ENCODE results near the gene NAALADL1. TPM values are rescaled to one million over a fixed set of nuclear protein-coding genes. Genes with fewer than 3 reads are reported as not detected.
"Not testable (repeated sequence)": the region's sequence is repeated elsewhere in the genome, so short reads cannot be mapped to it uniquely, and the experiment has no call there.

NAALADL1 gene
- total RNA-seq, 2 experiments from 2014 or later: 2.7 to 3.9 TPM

DNA sequence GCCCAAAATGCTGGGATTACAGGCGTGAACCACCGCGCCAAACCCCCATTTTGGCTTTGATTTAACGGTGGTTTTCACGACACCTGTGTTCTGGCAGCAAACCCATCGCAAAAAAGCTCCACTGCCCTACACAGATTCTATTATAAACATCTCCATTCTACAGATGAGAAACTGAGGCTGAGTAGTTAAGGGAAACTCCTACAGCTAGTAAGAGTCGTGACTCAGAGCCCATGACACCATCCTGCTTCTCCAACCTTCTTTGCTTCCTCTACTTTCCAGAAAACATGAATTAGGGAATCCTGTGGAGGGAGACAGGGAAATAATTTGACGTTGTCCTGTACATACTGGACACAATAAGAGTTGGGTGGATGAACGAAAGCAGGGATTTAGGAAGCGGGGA lies 31.5 kb downstream of the NAALADL1 start:
- no peak for DNase-seq (ENCODE audit: low spot score)
- CTCF ChIA-PET (ENCODE audit: unreplicated experiment): interaction anchor here (0.6 kb wide), 1 partner anchor 32 kb away, joined by 3 read pairs; the partner anchor contains the start of gene NAALADL1
- H3K36me3 ChIP-seq (ENCODE audit: insufficient read depth, low read length): 0 out of 2 replicates have a peak, but pooled peaks cover 6% of the 10 kb centered on the region
- peak overlapping the region; percentile 59 for H2AFZ ChIP-seq (ENCODE audit: low read length)
- H3K27ac ChIP-seq (ENCODE audit: low read depth, low read length, poor library complexity, severe bottlenecking): no peak overlapping the region
- peaks cover 8% of the 10 kb centered on the region; the same call in 1 of the 2 replicates for H3K79me2 ChIP-seq (ENCODE audit: insufficient read depth, low read depth, low read length)
- H3K4me3 ChIP-seq (ENCODE audit: low read depth, low read length, poor library complexity, severe bottlenecking): peak overlapping the region; percentile 66
- H3K9me2 ChIP-seq (ENCODE audit: insufficient read depth, low read length): no peaks in the 10 kb centered on the region
- H3K9me3 ChIP-seq (ENCODE audit: low read length): no peaks in the 10 kb centered on the region
- peak overlapping the region; percentile 79 for H3K4me2 ChIP-seq (ENCODE audit: low read length)
- intact Hi-C loops (cut with micrococcal nuclease; ENCODE audit: unreplicated experiment): loop anchor here (1.0 to 5.0 kb wide), 4 partner anchors 13 to 180 kb away; partner anchors contain the start of genes ARL2, CDCA5 and ZFPL1
- BruUV-seq (replicated peaks): no TSS peak
- H4K20me1 ChIP-seq (ENCODE audit: insufficient read depth, low read length): no peaks in the 10 kb centered on the region
- TF ChIP-seq EZH2phosphoT487 (IDR thresholded peaks at IDR 0.05; ENCODE audit: borderline replicate concordance, low read depth, low read length): no peak
- TF ChIP-seq, protein P1, sequence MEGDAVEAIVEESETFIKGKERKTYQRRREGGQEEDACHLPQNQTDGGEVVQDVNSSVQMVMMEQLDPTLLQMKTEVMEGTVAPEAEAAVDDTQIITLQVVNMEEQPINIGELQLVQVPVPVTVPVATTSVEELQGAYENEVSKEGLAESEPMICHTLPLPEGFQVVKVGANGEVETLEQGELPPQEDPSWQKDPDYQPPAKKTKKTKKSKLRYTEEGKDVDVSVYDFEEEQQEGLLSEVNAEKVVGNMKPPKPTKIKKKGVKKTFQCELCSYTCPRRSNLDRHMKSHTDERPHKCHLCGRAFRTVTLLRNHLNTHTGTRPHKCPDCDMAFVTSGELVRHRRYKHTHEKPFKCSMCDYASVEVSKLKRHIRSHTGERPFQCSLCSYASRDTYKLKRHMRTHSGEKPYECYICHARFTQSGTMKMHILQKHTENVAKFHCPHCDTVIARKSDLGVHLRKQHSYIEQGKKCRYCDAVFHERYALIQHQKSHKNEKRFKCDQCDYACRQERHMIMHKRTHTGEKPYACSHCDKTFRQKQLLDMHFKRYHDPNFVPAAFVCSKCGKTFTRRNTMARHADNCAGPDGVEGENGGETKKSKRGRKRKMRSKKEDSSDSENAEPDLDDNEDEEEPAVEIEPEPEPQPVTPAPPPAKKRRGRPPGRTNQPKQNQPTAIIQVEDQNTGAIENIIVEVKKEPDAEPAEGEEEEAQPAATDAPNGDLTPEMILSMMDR (conservative IDR thresholded peaks at IDR 0.05; ENCODE audit: low read length): no peak
- POLR2A ChIA-PET: interaction anchor here (1.3 kb wide), 1 partner anchor 28 kb away, joined by 3 read pairs; no protein-coding TSS in a partner anchor
- peaks cover 13% of the 10 kb centered on the region for H3K4me1 ChIP-seq (ENCODE audit: insufficient read depth, low read length, poor library complexity, severe bottlenecking)

DNA sequence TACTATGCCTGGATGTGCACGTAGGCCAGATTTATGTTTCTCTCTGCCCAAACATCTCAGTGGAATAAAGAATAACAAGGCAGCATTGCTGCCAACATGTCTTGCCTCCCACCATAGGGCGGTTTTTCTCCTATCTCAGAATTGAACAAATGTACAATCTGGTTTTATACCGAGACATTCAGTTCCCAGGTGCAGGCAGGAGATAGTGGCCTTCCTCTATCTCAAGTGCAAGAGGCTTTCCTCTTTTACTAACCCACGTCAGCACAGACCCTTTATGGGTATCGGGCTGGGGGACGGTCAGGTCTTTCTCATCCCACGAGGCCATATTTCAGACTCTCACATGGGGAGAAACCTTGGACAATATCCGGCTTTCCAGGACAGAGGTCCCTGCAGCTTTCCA lies 34.9 kb downstream of the NAALADL1 start:
- H3K27ac ChIP-seq (ENCODE audit: low read depth, low read length, poor library complexity, severe bottlenecking); DNase-seq (ENCODE audit: low spot score); CTCF ChIA-PET (ENCODE audit: unreplicated experiment); H3K4me2 ChIP-seq (ENCODE audit: low read length); H3K4me3 ChIP-seq (ENCODE audit: low read depth, low read length, poor library complexity, severe bottlenecking); H2AFZ ChIP-seq (ENCODE audit: low read length); H3K79me2 ChIP-seq (ENCODE audit: insufficient read depth, low read depth, low read length); intact Hi-C loops (cut with micrococcal nuclease; ENCODE audit: unreplicated experiment); H4K20me1 ChIP-seq (ENCODE audit: insufficient read depth, low read length); H3K9me2 ChIP-seq (ENCODE audit: insufficient read depth, low read length); BruUV-seq (replicated peaks); H3K9me3 ChIP-seq (ENCODE audit: low read length): not testable (repeated sequence)
- Histone ChIP-seq H3K4me1 (ENCODE audit: insufficient read depth, low read length, poor library complexity, severe bottlenecking) (peaks cover 10% of the 10 kb centered on the region), H3K36me3 (ENCODE audit: insufficient read depth, low read length) (peaks cover 30% of the 10 kb centered on the region)
- POLR2A ChIA-PET: interaction anchor here (0.7 kb wide), 1 partner anchor 1344 kb away, joined by 5 read pairs; no protein-coding TSS in a partner anchor

DNA sequence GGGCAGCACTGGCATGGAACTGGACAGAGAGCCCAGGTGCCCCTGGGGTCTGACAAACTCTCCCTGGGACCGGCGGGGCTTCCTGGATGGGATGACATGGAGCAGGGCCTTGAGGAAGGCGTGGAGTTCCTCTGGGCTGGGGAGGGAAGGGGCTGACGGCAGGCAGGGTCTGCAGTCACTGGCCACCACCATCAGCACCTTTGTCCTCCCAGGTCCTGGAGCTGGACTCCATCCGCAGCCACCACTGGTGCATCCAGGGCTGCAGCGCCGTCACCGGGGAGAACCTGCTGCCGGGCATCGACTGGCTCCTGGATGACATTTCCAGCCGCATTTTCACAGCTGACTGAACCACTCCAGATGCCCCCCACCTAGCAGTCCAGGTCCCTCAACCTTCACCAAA lies 36.8 kb downstream of the NAALADL1 start:
- no peak for DNase-seq (ENCODE audit: low spot score)
- H2AFZ ChIP-seq (ENCODE audit: low read length): no peak overlapping the region
- intact Hi-C loops (cut with micrococcal nuclease; ENCODE audit: unreplicated experiment): no loop called here
- H3K79me2 ChIP-seq (ENCODE audit: insufficient read depth, low read depth, low read length): peaks cover 6% of the 10 kb centered on the region; the same call in 1 of the 2 replicates
- no TSS peak for BruUV-seq (replicated peaks)
- H3K9me2 ChIP-seq (ENCODE audit: insufficient read depth, low read length): no peaks in the 10 kb centered on the region
- no peaks in the 10 kb centered on the region for H3K9me3 ChIP-seq (ENCODE audit: low read length)
- CTCF ChIA-PET (ENCODE audit: unreplicated experiment): no interaction called here
- no peak overlapping the region for H3K4me3 ChIP-seq (ENCODE audit: low read depth, low read length, poor library complexity, severe bottlenecking)
- H3K27ac ChIP-seq (ENCODE audit: low read depth, low read length, poor library complexity, severe bottlenecking): no peak overlapping the region
- no peaks in the 10 kb centered on the region for H4K20me1 ChIP-seq (ENCODE audit: insufficient read depth, low read length)
- H3K4me2 ChIP-seq (ENCODE audit: low read length): no peak overlapping the region
- H3K4me1 ChIP-seq (ENCODE audit: insufficient read depth, low read length, poor library complexity, severe bottlenecking): peaks cover 5% of the 10 kb centered on the region
- TF ChIP-seq EZH2phosphoT487 (IDR thresholded peaks at IDR 0.05; ENCODE audit: borderline replicate concordance, low read depth, low read length): no peak
- TF ChIP-seq, protein P1 (conservative IDR thresholded peaks at IDR 0.05; ENCODE audit: low read length): no peak
- POLR2A ChIA-PET: no interaction called here
- H3K36me3 ChIP-seq (ENCODE audit: insufficient read depth, low read length): peaks cover 48% of the 10 kb centered on the region
